Stimulated activated CD4-positive, alpha-beta T cell treated with anti-CD3 and anti-CD28 coated beads, Interleukin-12 subunit alpha, Interleukin-12 subunit beta, amount 100 ng/mL, for 48 hours (primary cell): Measurements from ENCODE around the gene CASZ1.

Source experiments
- DNase-seq, 3 donors: peaks; one replicate each; pipeline ENCODE4 v3.0.0-alpha.2; 2020; ENCODE audit warnings: low read depth in 2 of 3, low spot score in 1 of 3

The CASZ1 gene

DNA sequence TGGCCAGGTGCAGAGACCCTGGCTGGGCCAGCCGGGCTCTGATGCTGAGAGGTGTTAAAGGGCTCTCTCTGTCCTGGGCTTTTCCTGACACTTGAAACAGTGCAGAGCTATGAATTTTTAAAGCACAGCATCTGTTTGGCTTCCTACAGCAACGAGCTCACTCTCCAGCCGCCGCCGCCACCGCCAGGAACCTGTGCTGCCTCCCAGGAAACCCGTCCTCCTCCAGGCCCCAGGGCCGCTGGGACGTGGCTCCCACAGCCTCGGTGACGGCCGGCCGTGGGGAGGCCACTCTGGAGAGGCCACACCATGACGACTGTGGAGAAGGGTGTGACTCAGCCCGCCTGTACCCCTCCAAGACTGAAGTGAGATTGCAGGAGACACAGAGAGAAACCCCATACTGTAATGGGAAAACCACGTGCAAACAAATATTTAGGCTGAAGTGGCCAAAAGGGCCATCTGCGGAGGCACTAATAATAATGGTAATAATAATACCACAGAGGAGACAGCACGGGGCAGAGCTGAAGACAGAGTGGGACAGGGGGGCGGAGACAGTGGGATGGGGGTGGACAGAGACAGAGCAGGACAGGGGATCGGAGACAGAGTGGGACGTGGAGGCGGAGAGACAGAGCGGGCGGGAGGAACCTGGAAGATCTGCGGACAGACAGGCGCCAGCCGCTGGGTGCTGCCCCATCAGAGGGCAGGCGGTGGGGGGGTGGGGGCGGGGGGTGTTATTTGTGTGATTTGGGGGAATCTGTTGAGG, 139.2 kb downstream of the CASZ1 start:
- no peak for DNase-seq

DNA sequence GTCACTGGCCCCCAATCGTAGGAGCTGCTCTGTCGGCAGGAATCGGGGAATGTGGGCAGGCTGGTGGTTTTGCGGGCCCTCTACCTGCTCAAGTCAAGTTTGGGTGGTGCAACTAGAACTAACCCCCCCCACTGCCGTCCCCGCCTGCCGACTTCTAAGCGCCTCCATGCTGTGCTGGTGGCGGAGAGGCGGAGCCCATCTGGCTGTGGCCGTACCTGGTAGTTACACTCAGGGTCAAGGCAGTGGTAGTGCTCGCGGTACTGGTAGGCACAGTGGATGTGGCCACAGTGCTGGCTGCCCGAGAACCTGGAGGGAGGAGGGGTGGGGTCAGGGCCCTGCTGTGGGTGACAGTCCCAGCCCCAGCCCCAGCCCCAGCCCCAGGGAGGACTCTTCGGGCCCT, 140.0 kb downstream of the CASZ1 start:
- DNase-seq, result no peak

DNA sequence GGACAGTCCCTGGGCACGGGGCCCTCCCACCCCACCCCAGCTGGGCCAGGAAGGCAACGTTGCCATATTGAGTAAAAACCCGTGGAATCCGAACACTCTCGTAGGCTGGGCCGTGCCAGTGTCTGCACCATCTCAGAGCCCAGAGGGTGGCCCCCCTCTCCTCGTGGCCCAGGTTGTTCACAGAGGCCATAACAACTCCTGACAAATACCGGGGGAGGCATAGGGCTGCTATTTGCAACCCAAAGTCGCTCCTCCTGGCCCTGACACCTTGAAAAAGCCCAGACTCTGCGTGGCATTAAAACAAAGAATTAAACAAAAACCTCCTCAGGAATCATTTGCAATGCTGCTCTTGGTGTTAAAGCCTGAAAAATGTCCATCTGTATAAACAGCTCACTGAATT, 141.4 kb downstream of the CASZ1 start:
- no peak for DNase-seq

DNA sequence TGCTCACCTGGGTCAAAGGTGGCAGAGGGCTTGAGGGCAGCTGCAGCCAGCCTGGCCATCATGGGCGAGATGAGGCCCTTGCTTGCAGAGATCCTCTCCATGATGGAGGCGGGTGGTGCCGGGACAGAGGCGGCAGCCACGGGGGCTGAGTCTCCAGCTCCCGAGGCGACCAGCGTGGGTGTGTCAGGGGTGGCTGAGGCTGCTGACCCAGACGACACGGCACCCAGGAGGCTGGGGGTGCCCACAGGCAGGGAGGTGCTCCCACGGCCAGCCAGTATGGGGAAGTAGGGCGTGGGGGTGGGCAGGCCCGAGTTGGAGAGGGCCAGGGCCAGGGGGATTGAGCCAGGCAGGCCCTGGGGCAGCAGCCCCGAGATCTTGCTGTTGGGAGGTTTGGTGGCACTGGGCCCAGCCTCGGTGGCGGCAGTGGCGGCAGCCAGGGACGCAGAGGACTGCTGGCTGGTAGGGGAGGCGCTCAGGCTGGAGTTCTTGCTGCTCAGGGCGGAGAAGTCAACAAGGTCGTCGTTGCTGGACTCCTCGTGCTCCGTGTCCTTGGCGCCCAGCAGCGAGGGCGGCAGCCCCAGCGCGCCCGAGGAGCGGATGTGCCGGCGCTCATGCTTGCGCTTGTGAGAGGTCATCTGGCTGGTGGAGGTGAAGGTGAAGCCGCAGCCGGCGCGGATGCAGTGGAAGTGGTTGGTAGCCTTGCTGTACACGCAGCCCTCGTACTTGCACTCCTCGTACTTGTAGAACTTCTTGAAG, 142.9 kb downstream of the CASZ1 start:
- no peak for DNase-seq

DNA sequence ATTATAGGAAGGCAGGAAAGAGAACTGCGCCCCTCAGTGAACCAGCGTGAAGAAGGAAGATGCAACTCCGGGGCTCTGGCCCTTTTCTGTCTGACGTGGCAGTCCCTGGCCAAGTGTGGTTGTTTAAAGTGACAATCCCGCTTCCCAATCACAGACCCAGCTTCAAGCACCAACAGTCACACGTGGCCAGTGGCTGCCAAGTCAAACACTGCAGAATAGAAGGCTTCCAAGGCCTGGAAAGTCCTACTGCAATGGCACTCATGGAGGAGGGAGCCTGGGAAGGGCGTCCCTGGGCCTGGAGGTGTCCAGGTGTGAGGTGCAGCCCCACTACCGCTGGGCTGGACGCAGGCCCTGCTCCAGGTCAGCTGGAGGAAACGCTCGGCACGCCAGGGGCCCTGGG, 143.8 kb downstream of the CASZ1 start:
- DNase-seq, result no peak

DNA sequence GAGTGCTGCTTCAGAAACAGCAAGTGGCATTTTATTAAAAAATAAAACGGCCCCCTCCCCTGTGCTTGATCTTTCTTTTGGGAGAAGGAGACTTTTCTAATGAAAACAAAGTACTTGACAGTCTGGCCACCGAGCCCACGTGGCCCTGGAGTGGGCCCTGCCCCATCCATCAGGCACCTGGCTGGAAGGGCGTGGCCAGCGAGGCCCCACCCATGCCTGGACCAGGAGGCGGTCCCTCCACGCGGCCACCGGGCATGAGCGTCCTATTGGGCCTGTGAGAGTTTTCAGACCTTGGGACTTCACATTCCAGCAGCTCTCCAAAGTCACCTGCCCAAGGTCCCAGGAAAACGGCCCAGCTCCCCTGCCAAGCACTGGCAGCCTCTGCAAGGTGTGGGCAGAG, 144.7 kb downstream of the CASZ1 start:
- DNase-seq, result no peak

DNA sequence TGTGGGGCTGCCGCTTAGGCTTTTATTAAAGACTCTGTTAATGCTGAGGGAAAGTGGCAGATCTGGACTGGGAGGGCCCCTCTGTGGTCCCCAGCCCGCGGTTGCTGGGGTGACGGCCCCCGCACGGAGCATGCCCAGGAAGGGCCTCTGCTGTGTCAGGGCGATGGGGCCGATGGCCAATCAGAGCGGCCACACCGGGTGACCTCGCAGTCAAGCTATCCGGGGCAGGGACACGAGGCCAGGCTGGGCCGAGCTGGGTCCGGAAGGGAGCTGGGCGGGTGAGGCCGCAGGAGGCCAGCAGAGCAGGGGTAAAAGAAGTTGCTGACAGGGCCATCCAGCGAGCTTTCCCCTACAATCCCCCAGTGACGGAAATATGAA, 145.1 kb downstream of the CASZ1 start:
- DNase-seq, result no peak

DNA sequence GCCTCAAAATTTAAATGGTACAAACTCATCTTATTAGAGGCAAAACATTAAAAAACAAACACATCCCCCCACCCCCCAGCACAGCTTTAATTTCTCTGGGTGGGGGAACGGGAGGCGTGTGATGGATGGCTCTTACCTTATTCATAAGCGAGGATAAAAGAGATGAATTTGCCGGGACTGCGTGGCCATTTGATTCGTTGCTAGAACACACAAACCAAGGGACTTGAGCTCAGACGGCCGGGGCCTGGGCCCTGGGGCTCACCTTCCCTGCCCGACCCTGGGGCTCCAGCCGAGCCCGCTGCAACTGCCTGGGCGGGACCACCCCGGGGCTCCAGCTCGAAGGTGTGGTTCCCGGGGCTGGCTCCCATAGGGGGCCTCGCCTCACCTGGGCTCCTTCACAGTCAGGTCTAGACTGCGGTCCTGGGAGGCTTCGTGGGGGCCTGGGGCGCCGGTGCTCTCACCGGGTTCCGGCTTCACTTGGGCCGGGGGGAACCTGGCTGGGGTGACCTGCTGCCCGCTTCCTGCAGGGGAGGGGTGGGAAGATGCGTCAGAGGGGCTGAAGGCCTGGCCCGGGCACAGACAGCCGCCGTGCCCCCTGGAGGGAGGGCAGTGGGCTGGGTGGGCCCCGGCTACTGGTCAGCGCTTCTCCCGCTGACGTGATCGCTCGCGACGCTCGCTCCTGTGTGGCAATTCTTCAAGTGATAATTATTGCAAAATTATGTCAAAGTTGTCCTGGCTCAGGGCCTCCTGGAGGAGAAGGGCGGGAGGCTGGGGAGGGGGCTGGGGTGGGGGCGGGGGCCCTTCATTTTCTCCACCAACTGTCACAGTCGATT, 145.7 kb downstream of the CASZ1 start:
- no peak for DNase-seq

DNA sequence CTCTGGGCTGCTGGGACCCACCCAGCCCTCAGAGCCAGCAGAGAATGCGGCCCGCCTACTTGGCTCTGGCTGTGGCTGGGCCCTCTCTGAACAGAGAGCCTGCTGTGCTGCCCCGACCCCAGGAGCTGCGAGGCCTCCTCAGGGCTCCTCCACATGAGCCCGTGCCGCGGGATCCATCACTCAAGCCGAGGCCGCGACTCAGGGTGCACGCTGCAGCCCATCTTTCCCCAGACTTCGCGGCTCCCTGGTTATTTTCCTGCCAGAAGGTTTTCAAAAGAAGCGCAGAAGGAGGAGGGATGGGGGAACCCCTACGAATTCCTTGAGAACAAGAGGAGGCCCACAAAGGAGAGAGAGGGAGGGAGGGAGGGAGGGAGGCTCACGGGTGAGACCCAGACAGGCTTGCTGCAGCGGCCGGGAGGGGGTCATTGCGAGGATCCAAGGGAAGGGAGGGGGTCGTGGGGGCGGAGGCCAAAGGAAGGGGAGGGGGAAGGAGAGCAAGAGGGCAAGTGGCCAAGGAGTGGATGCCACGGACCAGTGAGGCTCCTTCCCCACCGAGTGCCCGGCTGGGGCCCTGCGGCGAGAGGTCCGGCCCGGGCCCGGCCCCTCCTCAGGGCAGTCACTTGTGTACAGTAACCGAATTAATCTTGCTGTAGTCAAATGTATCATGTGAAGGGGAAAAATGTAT, 146.8 kb downstream of the CASZ1 start:
- DNase-seq, result no peak

DNA sequence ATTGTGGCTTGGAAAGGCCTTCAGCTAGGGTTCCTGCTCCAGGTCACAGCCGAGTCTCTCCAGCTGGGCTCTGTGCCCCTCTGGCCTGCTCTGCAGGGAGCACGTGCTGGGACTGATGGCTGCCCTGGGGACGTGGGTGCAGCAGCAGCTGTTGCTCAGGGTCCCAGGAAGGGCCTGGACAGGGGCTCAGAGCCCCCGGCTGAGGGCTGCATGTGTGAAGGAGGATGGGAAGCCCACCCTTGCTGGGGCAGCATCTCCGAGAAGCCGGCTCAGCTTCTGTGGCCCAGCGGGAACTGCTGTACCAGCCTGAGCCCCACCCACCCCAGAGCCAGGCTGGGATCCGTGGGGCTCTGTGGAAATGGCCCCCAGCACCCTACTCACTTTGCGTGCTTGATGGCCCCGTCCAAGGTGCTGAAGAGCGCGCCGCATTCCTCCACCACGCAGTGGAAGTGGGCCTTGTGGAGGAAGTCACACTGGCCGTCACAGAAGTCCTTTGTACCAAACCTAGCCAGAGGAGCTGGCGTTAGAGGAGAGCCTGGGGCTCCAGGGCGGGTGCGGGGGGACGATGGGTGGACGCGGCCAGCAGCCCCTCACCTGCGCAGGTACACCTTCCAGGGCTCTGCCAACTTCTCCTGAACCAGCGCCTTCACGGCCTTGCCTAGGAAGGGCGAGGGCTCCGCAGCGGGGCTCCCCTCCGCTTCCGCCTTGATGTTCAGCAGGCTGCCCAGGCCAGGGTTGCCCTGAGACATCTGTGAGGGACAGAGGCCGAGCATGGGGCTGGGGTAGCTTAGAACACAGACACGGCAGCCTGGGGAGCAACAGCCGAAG, 147.5 kb downstream of the CASZ1 start:
- DNase-seq, result no peak

DNA sequence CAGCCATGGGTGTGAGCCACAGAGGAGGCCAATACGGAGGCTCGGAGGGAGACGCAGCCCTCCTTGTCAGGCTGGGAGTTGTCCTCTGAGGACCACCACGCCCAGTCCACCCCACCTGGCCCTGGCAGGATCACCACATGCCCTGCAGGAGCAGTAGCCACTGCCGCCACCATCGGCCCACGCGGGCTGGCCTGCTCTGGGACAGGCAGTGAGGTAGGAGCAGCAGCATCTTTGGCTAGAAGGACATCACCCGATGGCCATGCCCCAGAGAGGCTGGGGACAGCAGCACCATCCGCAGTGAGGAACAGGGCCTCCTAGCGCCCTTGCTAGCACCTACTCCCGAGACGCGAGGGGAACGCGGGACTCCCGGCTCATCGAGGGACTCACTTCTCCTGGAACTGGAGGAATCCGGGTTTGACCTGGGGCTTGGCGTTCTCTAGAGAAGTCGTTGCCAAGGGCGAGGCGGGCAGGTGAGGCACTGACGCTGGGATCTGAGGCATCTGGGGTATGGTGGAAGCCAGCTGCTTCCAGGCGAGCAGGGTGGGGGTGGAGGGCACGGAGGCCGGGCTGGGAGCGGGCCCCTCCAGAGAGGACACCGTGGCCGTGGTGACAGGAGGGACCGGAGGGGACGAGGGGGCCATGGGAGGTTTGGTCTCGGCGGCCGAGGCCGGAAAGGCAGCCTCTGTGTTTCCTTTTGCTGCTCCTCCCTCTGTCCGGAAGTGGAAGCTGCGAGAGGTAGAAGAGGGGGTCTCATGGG, 148.9 kb downstream of the CASZ1 start:
- DNase-seq, result no peak

DNA sequence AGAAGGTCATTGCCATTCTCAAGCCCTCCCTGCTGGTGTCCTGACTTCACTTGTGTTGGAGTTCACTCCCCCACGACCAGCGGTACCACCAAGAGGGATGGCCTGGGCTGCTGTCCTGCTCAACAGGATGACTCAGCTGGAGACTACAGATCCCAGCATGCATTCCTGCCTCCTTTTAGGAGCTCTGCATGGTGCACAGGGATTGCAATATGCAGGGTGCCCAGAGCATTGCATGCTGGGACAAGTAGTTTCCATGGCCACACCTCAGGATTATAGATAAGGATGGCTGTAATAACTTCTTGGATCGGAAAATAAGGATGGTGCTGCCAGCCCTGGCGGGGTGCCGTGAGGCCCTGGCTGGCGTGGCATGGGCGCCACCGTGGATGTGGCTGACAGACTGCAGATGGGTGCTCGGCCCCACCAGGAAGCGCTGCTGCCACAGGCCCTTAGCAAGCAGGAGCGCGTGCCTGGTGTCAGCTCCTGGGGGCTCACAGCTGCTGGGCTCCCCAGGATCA, 150.0 kb downstream of the CASZ1 start:
- no peak for DNase-seq

DNA sequence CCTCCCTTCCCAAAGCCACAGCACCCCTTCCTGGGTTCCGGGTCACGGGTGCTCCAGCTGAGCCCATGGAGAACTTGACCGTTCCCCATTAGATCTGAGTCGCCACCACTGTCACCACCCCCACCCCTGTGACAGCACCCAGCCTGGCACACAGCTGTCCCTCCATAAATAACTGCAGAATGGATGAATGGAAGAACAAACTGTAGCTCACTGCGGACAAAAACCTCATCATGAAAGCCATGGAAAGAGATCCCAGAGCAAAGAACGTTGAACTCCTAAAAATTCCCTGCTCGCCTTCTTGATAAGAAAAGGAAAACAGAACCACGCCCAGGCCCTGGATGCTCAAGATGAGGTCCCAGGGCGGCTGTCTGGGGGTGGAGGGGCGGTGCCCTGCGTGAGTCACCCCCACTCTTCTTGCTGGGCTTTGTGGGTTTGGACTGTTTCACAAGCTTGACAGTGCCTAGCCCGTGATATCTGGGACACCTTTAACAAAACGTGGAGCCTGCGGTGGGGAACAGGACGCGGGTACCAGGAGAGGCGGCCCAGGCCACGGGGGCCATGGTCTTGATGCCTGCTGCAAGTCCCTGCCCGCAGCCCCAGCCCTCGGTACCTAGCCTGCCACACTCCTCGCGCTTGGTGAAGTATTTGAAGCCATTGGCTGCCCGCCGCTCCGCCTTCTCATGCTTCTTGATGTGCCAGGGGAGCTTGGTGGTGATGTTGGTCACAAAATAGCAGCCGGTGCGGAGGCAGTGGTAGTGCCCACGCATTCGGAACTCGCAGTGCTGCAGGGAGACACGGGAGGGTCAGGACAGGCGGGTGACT, 151.9 kb downstream of the CASZ1 start:
- DNase-seq, result no peak

DNA sequence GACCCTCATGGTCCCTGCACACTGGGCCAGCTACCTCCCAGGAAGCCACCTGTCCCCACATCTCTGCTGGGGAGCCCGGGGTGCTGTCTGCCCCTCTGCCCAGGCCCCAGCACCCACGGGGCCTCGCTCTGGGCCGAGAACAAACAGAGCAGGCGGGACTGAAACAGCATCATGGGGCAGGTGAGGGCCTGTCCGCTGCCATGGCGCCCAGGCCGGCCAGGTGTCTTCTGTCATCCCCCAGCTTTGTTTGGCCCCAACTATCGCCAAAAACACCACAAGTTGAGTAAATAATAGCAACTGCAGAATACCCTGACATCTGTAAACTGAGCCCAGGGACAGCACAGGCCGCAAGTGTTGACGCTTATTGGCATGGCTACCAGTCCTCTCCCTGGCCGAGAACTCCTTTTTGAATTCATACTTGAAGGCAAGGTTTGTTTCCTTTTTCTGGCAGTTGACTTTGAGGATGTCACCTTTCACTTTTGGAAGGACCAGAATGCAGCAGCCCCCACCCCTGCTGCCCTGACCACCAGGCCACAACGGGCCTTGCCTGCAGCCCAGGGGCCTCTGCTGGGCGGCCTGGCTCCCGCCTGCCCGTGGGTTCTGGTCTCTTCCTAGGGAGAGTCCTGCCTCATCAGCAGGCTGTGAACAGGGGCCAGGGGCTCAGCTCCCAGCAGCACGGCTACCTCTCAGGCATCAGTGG, 152.7 kb downstream of the CASZ1 start:
- no peak for DNase-seq

DNA sequence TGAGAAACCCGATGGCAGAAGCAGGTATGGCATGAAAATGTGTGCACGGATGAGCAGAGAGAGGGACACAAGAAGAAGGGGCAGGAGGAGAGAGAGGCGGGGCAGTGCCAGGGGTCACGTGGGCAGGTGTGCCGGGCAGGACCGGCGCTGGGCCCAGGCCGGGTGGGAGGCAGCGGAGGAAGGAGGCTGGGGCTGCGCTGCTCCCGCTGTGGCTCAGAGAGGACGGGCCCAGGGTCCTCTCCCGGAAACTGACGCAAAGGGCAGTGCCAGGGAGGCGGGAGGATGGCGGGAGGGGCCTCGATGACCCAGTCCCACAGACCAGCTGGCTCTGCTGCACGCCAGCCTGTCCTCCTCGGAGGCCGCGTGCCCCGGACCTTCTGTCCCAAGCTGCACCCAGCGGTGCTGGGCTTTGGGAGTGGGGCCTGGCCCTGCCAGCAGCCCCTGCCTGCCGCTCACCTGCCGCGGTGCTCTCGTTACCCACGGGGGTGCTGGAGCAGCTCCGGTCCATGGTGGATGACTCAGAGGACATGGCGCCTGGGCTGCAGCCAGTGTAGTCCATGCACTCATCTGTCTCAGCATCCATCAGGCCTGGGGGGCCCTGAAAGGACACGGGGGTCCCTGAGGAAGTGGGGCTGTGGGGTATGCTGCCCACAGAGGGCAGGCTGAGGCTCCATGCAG, 153.9 kb downstream of the CASZ1 start:
- no peak for DNase-seq

DNA sequence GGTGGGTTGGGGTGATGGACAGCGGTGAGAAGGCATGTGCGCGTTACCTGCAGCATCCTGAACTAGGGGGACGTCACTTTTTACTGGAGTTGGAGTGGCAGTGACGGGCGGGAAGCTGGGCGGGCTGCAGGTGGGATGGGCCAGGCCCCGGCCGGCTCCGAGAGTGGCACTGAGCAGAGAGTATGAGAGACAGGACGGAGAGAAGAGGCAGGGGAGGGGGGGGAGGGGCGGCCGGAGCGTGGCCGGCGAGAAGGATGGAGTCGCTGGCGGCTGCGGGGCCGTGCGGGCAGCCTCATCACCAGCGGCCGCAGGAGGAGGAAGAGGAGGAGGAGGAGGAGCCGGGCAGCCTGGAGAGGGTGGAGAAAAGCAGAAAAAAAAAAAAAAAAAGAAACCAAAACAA, 154.5 kb downstream of the CASZ1 start:
- no peak for DNase-seq

DNA sequence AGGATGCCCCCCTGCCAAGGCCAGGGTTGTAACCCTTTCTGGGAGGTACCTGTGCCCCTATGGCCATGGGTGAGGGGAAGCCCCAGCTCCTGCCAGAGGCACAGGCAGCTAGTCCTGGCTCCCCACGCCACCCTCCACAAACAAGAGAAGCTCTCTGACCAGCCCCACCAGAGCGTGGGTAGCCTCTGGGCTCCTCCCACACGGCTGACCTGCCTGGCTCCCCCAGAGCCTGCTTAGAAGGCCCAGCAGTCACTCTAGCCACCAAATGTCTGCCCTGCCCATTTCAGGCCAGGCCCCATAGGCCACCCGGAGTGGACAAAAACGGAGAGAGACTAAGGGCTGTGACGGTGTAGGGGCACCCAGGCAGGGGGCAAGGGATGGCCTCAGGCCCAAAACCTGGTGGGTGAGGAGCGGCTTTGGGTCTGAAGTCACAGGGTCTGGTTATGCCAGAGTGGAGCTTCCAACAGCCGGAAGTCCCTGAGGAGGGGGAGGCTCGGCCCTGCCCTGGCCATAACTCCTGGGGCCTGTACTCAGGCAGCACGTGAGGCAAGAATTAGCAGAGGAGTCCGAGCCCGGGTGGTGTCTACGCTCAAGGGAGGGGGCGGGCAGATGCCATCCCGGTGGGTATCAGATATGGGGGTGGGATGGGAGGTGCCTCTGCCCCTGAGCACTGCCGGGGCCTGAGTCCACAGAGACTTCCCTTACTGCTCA, 155.4 kb downstream of the CASZ1 start:
- no peak for DNase-seq
